Endothelial cell of hepatic sinusoid (primary cell): ENCODE data around the gene VASH2.
"Not testable (repeated sequence)": the region's sequence is repeated elsewhere in the genome, so short reads cannot be mapped to it uniquely, and the experiment has no call there.

Experiments used
- in situ Hi-C: cut with HindIII; loops from 2 replicates; pipeline ENCODE4 v1.10.0; 2017; ENCODE audit warnings: low sequenced_read_pairs

The VASH2 gene

GRCh38 chr1:213017447-213018273, 67.3 kb downstream of the VASH2 start:
- in situ Hi-C loops, result no loop called here

GRCh38 chr1:213019450-213019849, 69.1 kb downstream of the VASH2 start:
- in situ Hi-C loops, result no loop called here

- in situ Hi-C loops, result no loop called here
Observed at GRCh38 chr1:213020016-213020415, 69.7 kb downstream of the VASH2 start.

DNA sequence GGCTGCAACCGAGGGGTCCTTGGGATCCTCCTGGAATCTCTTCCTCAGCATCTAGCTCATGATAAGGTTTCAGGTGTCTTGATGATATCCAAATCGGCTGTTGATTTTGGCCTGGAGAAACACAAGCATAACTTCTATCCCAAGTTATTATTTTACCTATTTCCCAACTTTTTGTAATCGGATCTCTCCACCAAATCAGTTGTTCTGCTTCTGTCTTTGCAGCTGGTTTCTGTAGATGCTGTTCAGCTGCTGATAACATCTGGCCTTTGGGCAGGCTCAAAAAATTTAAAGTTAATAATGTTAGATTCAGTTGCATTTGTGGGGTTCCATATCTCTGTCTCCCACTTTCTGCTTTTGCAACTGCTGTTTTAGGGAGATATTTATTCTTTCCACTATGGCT, 76.7 kb downstream of the VASH2 start:
- in situ Hi-C loops, result not testable (repeated sequence)

DNA sequence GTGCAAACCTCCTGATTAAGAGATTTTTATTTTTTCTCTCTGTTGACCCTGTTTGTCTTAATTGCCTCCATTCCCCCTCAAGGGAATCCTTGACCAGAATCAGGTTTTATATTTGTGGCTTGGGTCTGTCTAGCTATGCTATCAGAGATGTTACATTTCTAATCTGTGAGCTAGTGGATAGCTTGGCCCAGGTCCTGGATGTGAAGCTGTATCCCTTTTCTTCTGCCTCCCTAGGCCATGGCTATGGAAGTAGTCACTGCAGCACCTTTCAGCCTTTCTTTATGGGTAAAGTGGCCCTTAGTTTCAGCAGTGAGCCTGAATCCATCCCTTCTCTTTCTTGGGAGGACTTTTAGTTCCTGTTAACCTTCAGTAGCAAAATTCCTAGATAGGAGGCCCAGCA, 82.3 kb downstream of the VASH2 start:
- in situ Hi-C loops, result no loop called here

GRCh38 chr1:213034713-213035112, 84.4 kb downstream of the VASH2 start:
- in situ Hi-C loops, result no loop called here

DNA sequence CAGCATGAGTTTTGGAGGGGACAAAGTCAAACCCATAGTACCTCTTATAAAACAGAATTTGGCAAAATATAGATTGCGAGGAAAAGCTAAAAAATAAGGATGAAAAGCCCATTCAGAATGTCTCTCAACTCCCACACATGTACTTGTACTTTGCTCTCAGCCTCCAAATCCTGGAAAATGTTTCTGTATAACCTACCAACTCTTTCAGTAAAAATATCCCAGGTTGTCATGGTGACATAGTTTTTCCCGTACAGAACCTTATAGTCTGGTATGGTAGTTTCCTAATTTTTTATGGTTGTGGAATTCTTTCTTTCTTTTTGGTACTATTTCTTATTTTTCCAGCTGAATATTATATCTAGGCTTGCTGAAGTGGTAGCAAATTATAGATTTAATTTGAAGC, 85.2 kb downstream of the VASH2 start:
- in situ Hi-C loops, result no loop called here
